Measurements from ENCODE around the gene LTBP2.

Gene LTBP2

DNA sequence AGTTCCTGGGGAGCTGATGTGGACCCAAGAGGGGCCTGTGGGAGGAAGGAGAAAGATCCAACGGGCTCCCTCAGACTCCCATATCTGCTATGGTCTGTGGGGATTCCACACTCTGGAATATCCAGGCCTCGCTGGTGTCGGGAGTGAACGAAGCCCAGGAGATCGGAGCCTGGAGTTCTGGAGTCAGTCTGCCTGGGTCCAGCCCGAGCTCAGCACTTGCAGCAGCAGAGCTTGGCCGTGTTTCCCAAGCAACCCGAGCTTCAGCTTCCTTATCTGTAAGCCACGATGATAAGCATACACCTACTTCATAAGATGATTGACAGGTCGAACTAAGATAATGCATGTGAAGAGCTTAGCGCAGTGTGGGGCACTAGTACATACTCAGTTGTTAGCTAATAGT is 10.1 kb downstream of the LTBP2 start:
- H3K4me1 ChIP-seq (ENCODE audit: insufficient read depth, low read length), result no peaks in the 10 kb centered on the region
- H3K27me3 ChIP-seq (ENCODE audit: insufficient read depth, low read length), result peaks cover 10% of the 10 kb centered on the region
- no peak overlapping the region for H2AFZ ChIP-seq (ENCODE audit: low read depth, low read length)
- H3K9me3 ChIP-seq (ENCODE audit: low read length), result no peaks in the 10 kb centered on the region
- H3K4me3 ChIP-seq (ENCODE audit: low read length), result no peak overlapping the region
- no peaks in the 10 kb centered on the region for H3K36me3 ChIP-seq (ENCODE audit: insufficient read depth, low read length)

DNA sequence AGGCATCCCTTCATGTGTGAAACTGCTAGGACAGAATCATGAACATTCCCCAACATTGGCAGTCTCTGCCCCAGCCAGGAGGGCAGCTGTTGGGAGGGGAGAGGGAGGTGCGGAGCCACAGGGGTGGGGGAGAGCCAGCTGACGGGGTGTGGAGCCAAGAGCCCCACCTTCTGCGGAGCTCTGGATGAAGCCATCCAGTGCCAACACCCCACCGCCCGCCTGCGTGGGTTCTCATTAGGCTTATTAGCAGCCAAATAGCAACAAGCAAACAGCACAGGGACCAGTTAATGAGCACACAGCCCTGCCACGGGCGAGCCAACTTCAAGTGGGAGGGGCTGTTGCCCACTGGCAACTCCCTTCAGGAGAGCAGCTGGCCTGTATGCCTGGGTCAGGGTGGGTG is 12.1 kb downstream of the LTBP2 start:
- no peak overlapping the region for H3K4me3 ChIP-seq (ENCODE audit: low read length)
- no peaks in the 10 kb centered on the region for H3K4me1 ChIP-seq (ENCODE audit: insufficient read depth, low read length)
- H3K27me3 ChIP-seq (ENCODE audit: insufficient read depth, low read length), result peaks cover 8% of the 10 kb centered on the region
- no peaks in the 10 kb centered on the region for H3K9me3 ChIP-seq (ENCODE audit: low read length)
- H2AFZ ChIP-seq (ENCODE audit: low read depth, low read length), result no peak overlapping the region
- no peaks in the 10 kb centered on the region for H3K36me3 ChIP-seq (ENCODE audit: insufficient read depth, low read length)

DNA sequence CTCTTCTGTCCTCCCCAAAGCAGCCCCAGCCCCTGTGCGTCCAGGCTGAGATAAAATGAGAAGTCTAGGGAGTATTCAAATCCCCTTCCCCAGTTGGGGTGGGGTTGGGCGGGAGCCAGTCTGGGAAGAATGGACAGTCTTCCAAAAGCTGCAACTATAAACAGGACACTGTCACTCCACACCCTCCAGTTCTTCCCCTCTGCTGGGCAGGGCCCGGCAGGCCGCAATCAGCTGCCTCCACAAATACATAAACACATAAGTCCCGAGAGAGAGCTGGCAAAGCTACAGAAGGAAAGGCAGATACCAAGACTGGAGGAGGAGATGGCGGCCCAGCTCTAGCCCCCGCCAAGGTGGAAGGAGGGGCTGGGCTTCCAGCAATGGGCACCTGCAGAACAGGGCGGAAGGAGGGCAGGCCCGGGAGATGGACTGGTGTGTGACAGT is 12.7 kb downstream of the LTBP2 start:
- Histone ChIP-seq H2AFZ (ENCODE audit: low read depth, low read length) (no peak overlapping the region), H3K27me3 (ENCODE audit: insufficient read depth, low read length) (peaks cover 8% of the 10 kb centered on the region), H3K4me1 (ENCODE audit: insufficient read depth, low read length) (no peaks in the 10 kb centered on the region), H3K4me3 (ENCODE audit: low read length) (no peak overlapping the region), H3K9me3 (ENCODE audit: low read length) (no peaks in the 10 kb centered on the region), H3K36me3 (ENCODE audit: insufficient read depth, low read length) (no peaks in the 10 kb centered on the region)

DNA sequence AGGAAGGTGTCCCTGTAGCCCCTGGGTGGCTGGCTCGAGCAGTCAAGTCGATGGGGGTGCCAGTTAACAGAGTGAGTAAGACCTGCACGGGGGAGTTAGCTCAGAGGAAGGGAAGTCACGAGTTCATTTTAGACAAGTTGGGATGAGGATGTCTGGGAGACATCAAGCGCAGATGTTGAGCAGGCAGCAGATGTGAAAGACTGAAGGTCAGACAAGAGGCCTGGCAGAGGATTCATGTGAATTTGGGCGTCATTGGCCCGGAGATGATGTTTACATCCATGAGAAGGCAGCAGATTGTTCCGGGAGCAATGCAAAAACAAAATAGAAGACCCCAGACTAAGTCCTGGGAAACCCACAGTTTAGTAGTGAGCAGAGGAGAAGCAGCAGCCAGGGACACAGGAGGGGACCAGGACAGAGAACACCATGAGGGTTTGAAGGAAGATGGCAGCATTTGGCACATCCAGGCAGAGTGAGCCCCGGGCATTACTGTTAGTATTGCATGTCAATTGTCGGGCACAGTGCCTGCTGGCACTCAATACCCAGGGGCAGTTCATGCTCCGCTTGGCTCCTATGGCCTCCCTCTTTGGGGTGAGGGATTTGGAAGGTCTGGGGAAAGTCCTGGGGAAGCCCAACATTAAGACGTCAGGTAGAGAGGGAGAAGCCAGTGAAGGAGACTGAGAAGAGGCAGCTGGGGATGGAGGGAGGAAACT is 15.1 kb downstream of the LTBP2 start:
- Histone ChIP-seq H2AFZ (ENCODE audit: low read depth, low read length) (no peak overlapping the region), H3K4me1 (ENCODE audit: insufficient read depth, low read length) (peaks cover 6% of the 10 kb centered on the region), H3K4me3 (ENCODE audit: low read length) (no peak overlapping the region)

DNA sequence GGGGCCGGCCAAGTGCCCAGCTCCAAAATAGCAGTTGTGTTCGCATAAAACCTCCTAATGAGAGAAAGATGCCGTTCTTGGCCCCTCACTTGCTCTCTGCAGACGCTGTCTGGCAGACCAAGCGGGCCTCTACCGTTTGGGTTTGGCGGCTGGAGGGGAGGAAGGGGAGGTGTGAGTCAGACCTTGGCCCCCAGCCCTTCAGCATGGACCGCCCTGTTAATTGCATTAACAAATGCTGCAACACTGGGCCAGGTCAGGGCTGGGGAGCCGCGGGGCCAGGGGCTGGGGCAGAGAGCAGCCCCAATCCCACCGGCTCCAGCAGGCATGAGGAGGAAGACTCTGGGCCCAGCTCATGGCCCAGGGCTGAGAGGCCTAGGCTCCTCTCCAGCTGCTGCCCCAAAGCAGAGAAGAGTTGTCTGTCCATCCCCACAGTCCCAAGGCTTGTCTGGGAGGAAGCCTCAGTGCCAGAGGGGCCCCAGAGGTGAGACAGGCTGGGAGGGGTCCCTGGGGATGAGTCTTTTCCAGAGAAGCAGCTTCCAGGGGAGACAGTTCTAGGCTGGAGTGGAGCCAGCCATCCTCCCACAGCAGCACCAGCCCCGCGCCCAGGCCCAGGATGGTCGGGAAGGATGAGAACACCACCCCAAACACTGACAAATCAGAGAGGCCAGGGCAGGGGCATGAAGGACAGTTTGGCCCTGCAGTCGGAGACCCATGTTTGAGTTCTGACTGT is 16.9 kb downstream of the LTBP2 start:
- no peaks in the 10 kb centered on the region for H3K9me3 ChIP-seq (ENCODE audit: low read length)
- no peaks in the 10 kb centered on the region for H3K36me3 ChIP-seq (ENCODE audit: insufficient read depth, low read length)
- no peak overlapping the region for H3K4me3 ChIP-seq (ENCODE audit: low read length)
- H3K4me1 ChIP-seq (ENCODE audit: insufficient read depth, low read length), result peaks cover 6% of the 10 kb centered on the region
- peaks cover 10% of the 10 kb centered on the region for H3K27me3 ChIP-seq (ENCODE audit: insufficient read depth, low read length)
- H2AFZ ChIP-seq (ENCODE audit: low read depth, low read length), result no peak overlapping the region

More for the DNA sequence above, 15.1 kb downstream of the LTBP2 start:
- Histone ChIP-seq H3K27me3 (ENCODE audit: insufficient read depth, low read length) (peaks cover 8% of the 10 kb centered on the region), H3K9me3 (ENCODE audit: low read length) (no peaks in the 10 kb centered on the region), H3K36me3 (ENCODE audit: insufficient read depth, low read length) (no peaks in the 10 kb centered on the region)

DNA sequence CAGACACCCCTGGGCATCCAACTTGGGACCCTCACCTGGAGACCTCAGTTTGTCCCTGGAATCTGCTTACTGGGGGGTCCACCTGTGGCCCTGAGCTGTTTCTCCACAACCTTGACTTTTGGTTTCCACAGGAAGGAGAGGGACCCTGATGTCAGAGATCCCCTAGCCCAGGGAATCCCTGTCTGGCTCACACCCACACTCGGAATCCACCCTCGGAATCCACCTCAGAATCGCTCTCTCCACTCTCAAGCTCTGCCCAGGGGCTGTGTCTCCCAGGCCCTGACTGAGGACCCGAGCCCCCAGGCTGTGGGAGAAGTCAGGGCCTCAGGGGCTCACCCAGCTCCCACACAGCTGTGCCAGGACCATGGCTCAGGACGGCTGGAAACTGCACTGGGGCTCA is 17.4 kb downstream of the LTBP2 start:
- H3K27me3 ChIP-seq (ENCODE audit: insufficient read depth, low read length), result peaks cover 7% of the 10 kb centered on the region
- H3K4me3 ChIP-seq (ENCODE audit: low read length), result no peak overlapping the region
- H3K36me3 ChIP-seq (ENCODE audit: insufficient read depth, low read length), result no peaks in the 10 kb centered on the region
- H3K4me1 ChIP-seq (ENCODE audit: insufficient read depth, low read length), result peaks cover 6% of the 10 kb centered on the region
- H3K9me3 ChIP-seq (ENCODE audit: low read length), result no peaks in the 10 kb centered on the region
- no peak overlapping the region for H2AFZ ChIP-seq (ENCODE audit: low read depth, low read length)

DNA sequence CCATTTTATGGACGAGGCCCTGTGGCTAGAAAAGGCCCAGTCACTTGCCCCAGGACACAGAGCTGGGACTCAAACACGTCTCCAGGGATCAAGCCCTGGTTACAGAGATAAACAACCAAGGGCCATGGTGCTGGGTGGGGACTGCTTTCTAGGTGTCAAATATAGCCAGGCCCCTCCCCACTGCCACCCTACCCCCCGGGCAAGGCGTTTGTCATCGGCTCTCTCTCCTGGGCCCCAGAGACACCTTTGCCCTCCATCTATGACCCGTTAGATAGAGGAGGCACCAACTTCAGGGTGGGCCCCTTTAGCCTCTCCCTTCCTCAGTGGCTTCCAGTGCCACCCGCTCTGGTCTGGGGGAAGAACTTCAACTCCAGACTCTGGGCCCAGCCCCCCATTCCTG is 18.0 kb downstream of the LTBP2 start:
- H3K4me3 ChIP-seq (ENCODE audit: low read length), result no peak overlapping the region
- no peaks in the 10 kb centered on the region for H3K9me3 ChIP-seq (ENCODE audit: low read length)

DNA sequence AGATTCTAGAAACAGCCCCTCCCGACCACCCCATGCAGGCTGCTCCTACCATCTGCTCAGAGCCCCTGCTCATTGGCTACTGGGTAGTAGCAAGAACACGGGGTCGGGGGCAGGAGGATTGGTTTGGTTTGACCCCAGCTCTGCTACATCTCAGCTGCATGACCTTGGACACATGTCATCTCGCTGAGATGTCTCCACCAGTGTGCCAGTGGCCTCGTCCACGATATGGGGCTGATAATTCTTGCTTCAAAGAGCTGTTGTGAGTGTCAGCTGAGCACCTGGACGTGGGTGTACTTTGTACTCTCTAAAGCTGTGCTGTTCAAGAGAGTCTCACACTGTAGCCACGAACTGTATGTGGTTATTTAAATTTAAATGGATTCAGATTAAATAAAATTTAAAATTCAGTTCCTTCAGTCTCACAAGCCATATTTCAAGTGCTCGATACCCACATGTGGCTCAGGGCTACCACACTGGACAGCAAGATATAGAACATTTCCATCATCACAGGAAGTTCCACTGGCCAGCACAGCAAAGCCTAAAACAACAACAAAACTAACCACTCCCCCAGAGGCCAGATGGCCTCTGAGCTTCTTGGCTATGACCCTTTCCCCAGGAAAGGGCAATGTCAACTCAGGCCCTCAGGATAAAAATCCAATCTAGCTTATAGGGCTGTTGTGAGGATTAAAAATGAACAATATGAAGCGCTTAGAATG is 18.6 kb downstream of the LTBP2 start:
- peaks cover 6% of the 10 kb centered on the region for H3K4me1 ChIP-seq (ENCODE audit: insufficient read depth, low read length)
- no peaks in the 10 kb centered on the region for H3K36me3 ChIP-seq (ENCODE audit: insufficient read depth, low read length)
- H3K27me3 ChIP-seq (ENCODE audit: insufficient read depth, low read length), result peaks cover 5% of the 10 kb centered on the region
- H2AFZ ChIP-seq (ENCODE audit: low read depth, low read length), result no peak overlapping the region
- no peaks in the 10 kb centered on the region for H3K9me3 ChIP-seq (ENCODE audit: low read length)
- no peak overlapping the region for H3K4me3 ChIP-seq (ENCODE audit: low read length)

More for the DNA sequence above, 18.0 kb downstream of the LTBP2 start:
- peaks cover 5% of the 10 kb centered on the region for H3K27me3 ChIP-seq (ENCODE audit: insufficient read depth, low read length)
- no peaks in the 10 kb centered on the region for H3K36me3 ChIP-seq (ENCODE audit: insufficient read depth, low read length)
- H2AFZ ChIP-seq (ENCODE audit: low read depth, low read length), result no peak overlapping the region
- peaks cover 6% of the 10 kb centered on the region for H3K4me1 ChIP-seq (ENCODE audit: insufficient read depth, low read length)

DNA sequence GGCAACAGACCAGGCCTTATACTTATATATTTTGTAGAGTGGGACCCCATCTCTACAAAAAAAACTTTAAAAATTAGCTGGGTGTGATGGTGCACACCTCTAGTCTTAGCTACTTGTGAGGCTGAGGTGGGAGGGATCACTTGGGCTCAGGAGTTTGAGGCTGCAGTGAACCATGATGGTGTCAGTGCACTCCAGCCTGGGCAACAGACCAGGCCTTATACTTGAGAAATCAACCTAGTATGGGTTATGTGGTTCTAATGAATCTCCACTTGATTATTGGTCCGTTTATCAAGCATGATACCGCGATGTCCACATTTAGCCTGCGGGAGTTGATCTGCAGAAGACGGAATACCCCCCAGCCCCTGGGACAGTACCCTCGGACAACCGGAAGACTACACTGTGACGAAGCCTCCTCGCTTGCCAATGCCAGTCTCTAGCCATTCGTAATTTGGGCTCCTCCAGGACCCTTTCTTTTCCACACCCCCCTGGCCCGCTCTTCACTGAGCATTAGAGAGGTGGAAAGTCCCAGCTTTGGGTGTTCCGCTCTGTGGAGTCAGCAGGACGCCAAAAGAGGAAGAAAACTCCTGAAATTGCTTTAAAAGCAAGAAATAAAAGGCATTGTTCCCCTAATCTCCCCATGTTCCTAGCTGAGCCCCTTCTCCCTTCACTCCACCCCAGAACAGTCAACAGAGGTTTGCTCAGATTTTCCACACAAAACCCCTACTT is 19.4 kb downstream of the LTBP2 start:
- peaks cover 7% of the 10 kb centered on the region for H3K27me3 ChIP-seq (ENCODE audit: insufficient read depth, low read length)
- H2AFZ ChIP-seq (ENCODE audit: low read depth, low read length), result no peak overlapping the region
- H3K4me3 ChIP-seq (ENCODE audit: low read length), result no peak overlapping the region
- peaks cover 6% of the 10 kb centered on the region for H3K4me1 ChIP-seq (ENCODE audit: insufficient read depth, low read length)
- no peaks in the 10 kb centered on the region for H3K36me3 ChIP-seq (ENCODE audit: insufficient read depth, low read length)
- no peaks in the 10 kb centered on the region for H3K9me3 ChIP-seq (ENCODE audit: low read length)

DNA sequence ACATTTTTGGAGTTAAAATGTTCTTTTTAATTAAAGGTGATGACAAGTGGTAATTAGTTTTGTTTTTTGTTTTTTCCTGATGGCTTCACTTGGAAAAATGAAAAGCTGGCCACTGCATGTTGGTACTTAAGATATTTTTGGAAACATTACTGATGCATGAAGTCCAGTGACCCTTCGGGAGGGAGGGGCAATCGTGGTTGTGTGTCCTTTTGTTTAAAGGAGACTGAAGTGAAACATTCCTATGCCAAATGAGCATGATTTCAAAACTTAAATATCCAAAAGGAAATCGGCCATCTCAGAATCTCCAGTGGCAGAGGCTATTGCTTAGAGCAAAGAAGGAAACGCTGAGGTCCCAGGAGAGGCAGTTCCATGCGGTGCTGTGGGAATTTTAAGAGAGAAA is 20.1 kb downstream of the LTBP2 start:
- Histone ChIP-seq H3K36me3 (ENCODE audit: insufficient read depth, low read length) (no peaks in the 10 kb centered on the region), H3K4me1 (ENCODE audit: insufficient read depth, low read length) (peaks cover 6% of the 10 kb centered on the region), H3K4me3 (ENCODE audit: low read length) (no peak overlapping the region), H2AFZ (ENCODE audit: low read depth, low read length) (no peak overlapping the region), H3K9me3 (ENCODE audit: low read length) (no peaks in the 10 kb centered on the region), H3K27me3 (ENCODE audit: insufficient read depth, low read length) (peaks cover 7% of the 10 kb centered on the region)

DNA sequence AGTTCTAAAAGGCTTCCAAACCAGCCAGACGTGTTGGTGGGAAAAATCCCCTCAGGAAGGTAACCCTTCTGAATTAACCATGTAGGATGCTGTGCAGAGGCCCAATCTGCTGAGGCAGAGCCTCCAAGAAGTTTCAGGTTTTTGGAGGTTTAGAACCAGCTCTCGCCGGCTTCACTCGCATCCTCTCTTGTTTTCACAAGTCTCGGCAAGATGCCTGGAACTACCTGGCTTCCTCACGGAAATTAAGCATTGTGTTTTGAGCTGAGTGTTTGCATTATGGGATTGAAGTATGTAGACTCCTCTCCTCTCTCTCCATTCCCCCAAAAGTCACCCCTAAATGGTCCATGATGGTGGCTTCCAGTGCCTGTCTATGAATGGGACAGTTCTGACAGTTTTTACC is 20.6 kb downstream of the LTBP2 start:
- no peaks in the 10 kb centered on the region for H3K36me3 ChIP-seq (ENCODE audit: insufficient read depth, low read length)
- H3K4me1 ChIP-seq (ENCODE audit: insufficient read depth, low read length), result peaks cover 6% of the 10 kb centered on the region
- no peak overlapping the region for H2AFZ ChIP-seq (ENCODE audit: low read depth, low read length)
- no peaks in the 10 kb centered on the region for H3K9me3 ChIP-seq (ENCODE audit: low read length)
- peaks cover 9% of the 10 kb centered on the region for H3K27me3 ChIP-seq (ENCODE audit: insufficient read depth, low read length)
- H3K4me3 ChIP-seq (ENCODE audit: low read length), result no peak overlapping the region

DNA sequence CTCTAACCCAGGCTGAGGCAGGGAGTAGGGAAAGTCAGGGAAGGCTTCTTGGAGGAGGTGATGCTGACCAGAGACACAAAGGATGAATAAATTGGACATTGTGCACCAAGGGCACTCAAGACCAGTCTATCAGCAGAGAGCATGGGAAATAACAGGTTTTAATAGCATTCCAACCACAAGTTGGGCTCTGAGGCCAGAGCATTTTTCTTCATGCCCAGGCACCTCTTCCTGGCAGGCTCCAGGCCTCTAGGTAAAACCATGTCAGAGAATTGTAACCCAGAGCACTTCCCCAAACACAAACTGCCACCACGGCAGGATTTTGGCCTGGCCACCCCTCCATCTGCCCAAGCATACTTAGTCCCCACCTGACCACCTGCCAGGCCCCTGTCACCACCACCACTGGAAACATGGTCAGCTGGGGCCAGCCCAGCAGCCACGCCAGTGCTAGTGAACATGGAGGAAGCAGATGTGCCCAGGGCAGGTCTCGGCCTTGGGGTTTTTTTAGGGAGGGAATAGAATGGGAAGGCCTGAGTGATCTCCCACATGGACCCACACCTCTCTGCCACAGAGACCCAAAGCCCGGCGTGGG is 22.7 kb downstream of the LTBP2 start:
- peaks cover 18% of the 10 kb centered on the region for H3K27me3 ChIP-seq (ENCODE audit: insufficient read depth, low read length)
- H2AFZ ChIP-seq (ENCODE audit: low read depth, low read length), result no peak overlapping the region
- no peaks in the 10 kb centered on the region for H3K36me3 ChIP-seq (ENCODE audit: insufficient read depth, low read length)
- H3K4me3 ChIP-seq (ENCODE audit: low read length), result no peak overlapping the region
- peaks cover 6% of the 10 kb centered on the region for H3K4me1 ChIP-seq (ENCODE audit: insufficient read depth, low read length)
- H3K9me3 ChIP-seq (ENCODE audit: low read length), result no peaks in the 10 kb centered on the region
